ENCODE data around the gene ALDH3B1.

ALDH3B1 gene

GRCh38 chr11:68002575-68002937 lies 7.6 kb upstream of the ALDH3B1 start:
- peaks cover 29% of the 10 kb centered on the region for H3K4me1 Mint-ChIP-seq
- H3K27me3 Mint-ChIP-seq, result no peaks in the 10 kb centered on the region
- H3K36me3 Mint-ChIP-seq (ENCODE audit: insufficient read depth), result peaks cover 10% of the 10 kb centered on the region
- DNase-seq (ENCODE audit: low spot score in 2 of 2) (no peak), ATAC-seq (replicated peaks; ENCODE audit: extremely low read depth, poor library complexity, severe bottlenecking) (no peak)
- H3K4me3 Mint-ChIP-seq, result peak overlapping the region; percentile 87
- peak overlapping the region; percentile 59 for H3K27ac Mint-ChIP-seq (ENCODE audit: low read depth)
- no peaks in the 10 kb centered on the region for H3K9me3 Mint-ChIP-seq

- Mint-ChIP-seq H3K27me3 (no peaks in the 10 kb centered on the region), H3K36me3 (ENCODE audit: insufficient read depth) (peaks cover 10% of the 10 kb centered on the region), H3K4me1 (peaks cover 26% of the 10 kb centered on the region), H3K27ac (ENCODE audit: low read depth) (peak overlapping the region; percentile 59), H3K9me3 (no peaks in the 10 kb centered on the region), H3K4me3 (peak overlapping the region; percentile 87)
- ATAC-seq (replicated peaks; ENCODE audit: extremely low read depth, poor library complexity, severe bottlenecking) (peak; percentile 87), DNase-seq (ENCODE audit: low spot score in 2 of 2) (peak; percentile 42 to 44)
These were observed 6.9 kb upstream of the ALDH3B1 start for GRCh38 chr11:68002938-68003845.

- ATAC-seq (replicated peaks; ENCODE audit: extremely low read depth, poor library complexity, severe bottlenecking) (peak; percentile 85), DNase-seq (ENCODE audit: low spot score in 2 of 2) (peak; percentile 43 to 58)
- Mint-ChIP-seq H3K4me1 (peaks cover 20% of the 10 kb centered on the region), H3K4me3 (peak within 1 kb of the TSS; percentile 87), H3K36me3 (ENCODE audit: insufficient read depth) (peaks cover 10% of the 10 kb centered on the region), H3K27ac (ENCODE audit: low read depth) (peak within 1 kb of the TSS; percentile 59), H3K9me3 (no peaks in the 10 kb centered on the region), H3K27me3 (no peaks in the 10 kb centered on the region)
These were observed 6.1 kb upstream of the ALDH3B1 start, which contains the start of gene UNC93B1 for GRCh38 chr11:68003846-68004550. Gene UNC93B1 (minus strand): TSS chr11:68004097. CDS start chr11:68004043, 54 bp downstream.

- Mint-ChIP-seq H3K27ac (ENCODE audit: low read depth) (peak overlapping the region; percentile 51), H3K4me3 (peak overlapping the region; percentile 87), H3K36me3 (ENCODE audit: insufficient read depth) (peaks cover 10% of the 10 kb centered on the region), H3K27me3 (no peaks in the 10 kb centered on the region), H3K4me1 (peaks cover 20% of the 10 kb centered on the region), H3K9me3 (no peaks in the 10 kb centered on the region)
- no peak for ATAC-seq (replicated peaks; ENCODE audit: extremely low read depth, poor library complexity, severe bottlenecking)
- DNase-seq (ENCODE audit: low spot score in 2 of 2), result no peak
These were observed 5.4 kb upstream of the ALDH3B1 start for GRCh38 chr11:68004551-68005335.

- Mint-ChIP-seq H3K27me3 (no peaks in the 10 kb centered on the region), H3K4me1 (peaks cover 20% of the 10 kb centered on the region), H3K4me3 (no peak overlapping the region), H3K36me3 (ENCODE audit: insufficient read depth) (peaks cover 10% of the 10 kb centered on the region), H3K27ac (ENCODE audit: low read depth) (no peak overlapping the region), H3K9me3 (no peaks in the 10 kb centered on the region)
- DNase-seq (ENCODE audit: low spot score in 2 of 2) (no peak), ATAC-seq (replicated peaks; ENCODE audit: extremely low read depth, poor library complexity, severe bottlenecking) (no peak)
These were observed 3.4 kb upstream of the ALDH3B1 start for GRCh38 chr11:68006606-68007166.

GRCh38 chr11:68007498-68008380 lies 2.4 kb upstream of the ALDH3B1 start:
- Mint-ChIP-seq H3K27me3 (no peaks in the 10 kb centered on the region), H3K27ac (ENCODE audit: low read depth) (no peak overlapping the region), H3K9me3 (no peaks in the 10 kb centered on the region), H3K4me1 (peaks cover 15% of the 10 kb centered on the region), H3K4me3 (no peak overlapping the region), H3K36me3 (ENCODE audit: insufficient read depth) (peaks cover 10% of the 10 kb centered on the region)
- no peak for DNase-seq (ENCODE audit: low spot score in 2 of 2)
- ATAC-seq (replicated peaks; ENCODE audit: extremely low read depth, poor library complexity, severe bottlenecking), result no peak

- Mint-ChIP-seq H3K4me3 (no peak overlapping the region), H3K27ac (ENCODE audit: low read depth) (no peak overlapping the region), H3K9me3 (no peaks in the 10 kb centered on the region), H3K4me1 (peaks cover 12% of the 10 kb centered on the region), H3K27me3 (peaks cover 1% of the 10 kb centered on the region), H3K36me3 (ENCODE audit: insufficient read depth) (peaks cover 8% of the 10 kb centered on the region)
- ATAC-seq (replicated peaks; ENCODE audit: extremely low read depth, poor library complexity, severe bottlenecking) (no peak), DNase-seq (ENCODE audit: low spot score in 2 of 2) (no peak)
These were observed 1.5 kb upstream of the ALDH3B1 start for GRCh38 chr11:68008381-68009337.

- H3K4me3 Mint-ChIP-seq, result no peak overlapping the region
- peaks cover 8% of the 10 kb centered on the region for H3K36me3 Mint-ChIP-seq (ENCODE audit: insufficient read depth)
- H3K27me3 Mint-ChIP-seq, result peaks cover 8% of the 10 kb centered on the region
These were observed 587 bp upstream of the ALDH3B1 start for GRCh38 chr11:68009391-68010089.

GRCh38 chr11:68011051-68011943 lies 1.2 kb downstream of the ALDH3B1 start:
- Mint-ChIP-seq H3K4me3 (no peak overlapping the region), H3K9me3 (no peaks in the 10 kb centered on the region)
- DNase-seq (ENCODE audit: low spot score in 2 of 2), result no peak

More at GRCh38 chr11:68009391-68010089, 587 bp upstream of the ALDH3B1 start:
- peaks cover 5% of the 10 kb centered on the region for H3K4me1 Mint-ChIP-seq
- H3K27ac Mint-ChIP-seq (ENCODE audit: low read depth), result no peak overlapping the region
- no peaks in the 10 kb centered on the region for H3K9me3 Mint-ChIP-seq
- DNase-seq (ENCODE audit: low spot score in 2 of 2), result no peak
- no peak for ATAC-seq (replicated peaks; ENCODE audit: extremely low read depth, poor library complexity, severe bottlenecking)

More at GRCh38 chr11:68011051-68011943, 1.2 kb downstream of the ALDH3B1 start:
- no peak for ATAC-seq (replicated peaks; ENCODE audit: extremely low read depth, poor library complexity, severe bottlenecking)
- Mint-ChIP-seq H3K27me3 (peaks cover 8% of the 10 kb centered on the region), H3K36me3 (ENCODE audit: insufficient read depth) (peaks cover 3% of the 10 kb centered on the region), H3K27ac (ENCODE audit: low read depth) (no peak overlapping the region), H3K4me1 (no peaks in the 10 kb centered on the region)

Measured in central memory CD8-positive, alpha-beta T cell (primary cell).